AG10803 (cell line): ENCODE measurements around the gene MEX3D.
"Not testable (repeated sequence)": the region's sequence is repeated elsewhere in the genome, so short reads cannot be mapped to it uniquely, and the experiment has no call there.

Experiments
- DNase-seq: peaks from one replicate; pipeline ENCODE4 v3.0.0; 2010; ENCODE audit warnings: low read depth
- H3K4me3 ChIP-seq: 2 replicates; pipeline ENCODE4 v1.5.1; 2011; ENCODE audit warnings: mild to moderate bottlenecking, low read length, control low read depth
- TF ChIP-seq, protein P1 (sequence below): conservative IDR thresholded peaks from 2 replicates; pipeline ENCODE4 v1.5.1; 2011; ENCODE audit warnings: mild to moderate bottlenecking, low read length, control low read depth, inconsistent platforms

MEX3D gene

GRCh38 chr19:1553415-1553814 lies 14.7 kb downstream of the MEX3D start:
- DNase-seq, result no peak
- TF ChIP-seq, protein P1, sequence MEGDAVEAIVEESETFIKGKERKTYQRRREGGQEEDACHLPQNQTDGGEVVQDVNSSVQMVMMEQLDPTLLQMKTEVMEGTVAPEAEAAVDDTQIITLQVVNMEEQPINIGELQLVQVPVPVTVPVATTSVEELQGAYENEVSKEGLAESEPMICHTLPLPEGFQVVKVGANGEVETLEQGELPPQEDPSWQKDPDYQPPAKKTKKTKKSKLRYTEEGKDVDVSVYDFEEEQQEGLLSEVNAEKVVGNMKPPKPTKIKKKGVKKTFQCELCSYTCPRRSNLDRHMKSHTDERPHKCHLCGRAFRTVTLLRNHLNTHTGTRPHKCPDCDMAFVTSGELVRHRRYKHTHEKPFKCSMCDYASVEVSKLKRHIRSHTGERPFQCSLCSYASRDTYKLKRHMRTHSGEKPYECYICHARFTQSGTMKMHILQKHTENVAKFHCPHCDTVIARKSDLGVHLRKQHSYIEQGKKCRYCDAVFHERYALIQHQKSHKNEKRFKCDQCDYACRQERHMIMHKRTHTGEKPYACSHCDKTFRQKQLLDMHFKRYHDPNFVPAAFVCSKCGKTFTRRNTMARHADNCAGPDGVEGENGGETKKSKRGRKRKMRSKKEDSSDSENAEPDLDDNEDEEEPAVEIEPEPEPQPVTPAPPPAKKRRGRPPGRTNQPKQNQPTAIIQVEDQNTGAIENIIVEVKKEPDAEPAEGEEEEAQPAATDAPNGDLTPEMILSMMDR, result no peak
- no peak overlapping the region for H3K4me3 ChIP-seq

DNA sequence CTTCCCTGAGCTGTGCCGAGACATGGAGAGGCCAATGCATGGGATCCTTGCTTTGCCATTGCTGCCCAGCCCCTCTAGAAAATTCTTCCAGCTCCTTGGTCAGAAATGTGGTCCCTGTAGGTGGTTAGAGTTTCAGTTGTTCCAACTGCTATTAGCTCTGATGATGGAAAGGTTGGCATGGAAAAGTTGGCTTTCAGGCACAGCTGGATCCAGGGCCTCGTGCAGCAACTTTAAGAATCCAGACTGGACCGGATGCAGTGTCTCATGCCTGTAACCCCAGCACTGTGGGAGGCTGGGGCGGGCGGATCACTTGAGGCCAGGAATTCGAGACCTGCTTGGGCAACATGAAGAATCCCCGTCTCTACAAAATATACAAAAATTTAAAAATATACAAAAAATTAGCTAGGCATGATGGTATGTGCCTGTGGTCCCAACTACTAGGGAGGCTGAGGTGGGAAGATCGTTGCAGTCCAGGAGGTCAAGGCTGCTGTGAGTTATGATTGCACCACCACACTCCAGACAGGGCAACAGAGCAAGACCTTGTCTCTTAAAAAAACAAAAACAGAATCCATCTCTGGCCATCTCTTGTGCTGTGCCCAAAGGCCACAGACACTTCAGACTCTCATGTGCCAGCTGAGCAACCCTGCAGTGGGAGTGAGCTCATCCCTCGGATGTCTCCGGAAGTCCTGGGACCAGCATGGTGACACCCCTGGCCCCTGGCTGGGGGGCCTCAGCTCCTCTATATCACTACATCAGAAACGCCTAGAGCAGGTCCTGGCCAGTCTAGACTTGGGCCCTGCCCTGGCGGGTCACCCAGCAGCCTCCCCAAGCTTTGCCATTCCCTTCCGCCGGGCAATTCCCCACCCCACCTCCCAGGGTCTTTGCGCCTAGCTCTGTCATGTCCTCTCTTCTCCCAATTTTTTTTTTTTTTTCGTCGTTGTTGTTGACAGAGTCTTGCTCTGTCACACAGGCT lies 16.8 kb downstream of the MEX3D start:
- DNase-seq, result no peak
- TF ChIP-seq, protein P1, result no peak
- no peak overlapping the region for H3K4me3 ChIP-seq

DNA sequence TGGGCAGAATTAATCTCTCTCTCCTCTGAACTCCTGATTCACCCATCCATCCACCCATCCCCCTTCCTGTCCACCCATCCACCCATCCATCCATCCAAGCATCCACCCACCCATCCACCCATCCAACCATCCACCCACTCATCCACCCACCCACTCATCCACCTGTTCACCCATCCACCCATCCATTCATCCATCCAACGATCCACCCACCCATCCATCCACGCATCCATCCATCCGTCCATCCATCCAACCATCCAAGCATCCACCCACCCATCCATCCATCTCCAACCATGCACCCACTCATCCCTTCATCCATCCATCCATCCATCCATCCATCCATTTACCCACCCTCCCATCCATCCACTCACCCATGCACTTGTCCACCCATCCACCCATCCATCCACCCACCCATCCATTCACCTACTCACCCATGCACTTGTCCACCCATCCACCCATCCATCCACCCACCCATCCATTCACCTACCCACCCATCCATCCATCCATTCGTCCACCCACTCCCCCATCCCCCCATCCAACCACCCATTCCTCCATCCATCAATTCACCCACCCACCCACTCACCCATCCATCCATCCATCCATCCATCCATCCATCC lies 18.7 kb downstream of the MEX3D start:
- H3K4me3 ChIP-seq, result no peak overlapping the region
- TF ChIP-seq, protein P1, result no peak
- no peak for DNase-seq

DNA sequence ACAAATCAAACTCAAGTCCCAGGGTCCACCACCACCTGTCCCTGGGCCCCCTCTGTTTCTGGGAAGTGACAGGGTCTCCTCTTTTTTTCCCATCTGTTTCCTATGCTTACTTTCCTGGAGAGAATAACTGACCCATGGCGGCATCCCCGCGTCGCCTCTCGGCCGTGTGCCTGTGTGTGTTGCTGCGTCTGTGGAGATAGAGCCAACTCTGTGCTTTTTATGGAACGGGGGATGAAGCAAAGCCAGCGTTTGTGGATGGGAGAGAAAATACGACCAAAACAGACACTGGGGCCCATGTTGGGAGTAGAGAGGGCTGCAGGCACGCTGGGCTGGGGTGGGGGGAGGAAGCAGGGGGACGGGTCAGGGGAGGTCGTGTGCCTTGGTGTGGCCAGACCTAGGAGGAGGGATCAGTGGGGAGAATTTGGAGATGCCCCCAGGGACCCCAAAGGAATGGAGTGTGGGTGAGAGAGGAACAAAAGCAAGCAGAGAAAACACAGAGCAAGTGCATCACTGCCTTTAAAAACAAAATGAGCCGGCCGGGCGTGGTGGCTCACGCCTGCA lies 27.7 kb downstream of the MEX3D start:
- TF ChIP-seq, protein P1, result no peak
- no peak for DNase-seq
- H3K4me3 ChIP-seq, result no peak overlapping the region

DNA sequence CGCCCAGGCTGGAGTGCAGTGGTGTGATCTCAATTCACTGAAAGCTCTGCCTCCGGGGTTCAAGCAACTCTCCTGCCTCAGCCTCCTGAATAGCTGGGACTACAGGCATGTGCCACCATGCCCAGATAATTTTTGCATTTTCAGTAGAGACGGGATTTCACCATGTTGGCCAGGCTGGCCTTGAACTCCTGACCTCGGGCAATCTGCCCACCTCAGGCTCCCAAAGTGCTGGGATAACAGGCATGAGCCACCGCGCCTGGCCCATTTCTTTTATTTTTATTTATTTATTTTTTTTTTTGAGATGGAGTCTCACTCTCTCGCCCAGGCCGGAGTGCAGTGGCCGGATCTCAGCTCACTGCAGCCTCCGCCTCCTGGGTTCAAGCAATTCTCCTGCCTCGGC lies 28.4 kb downstream of the MEX3D start:
- not testable (repeated sequence) for DNase-seq, H3K4me3 ChIP-seq

DNA sequence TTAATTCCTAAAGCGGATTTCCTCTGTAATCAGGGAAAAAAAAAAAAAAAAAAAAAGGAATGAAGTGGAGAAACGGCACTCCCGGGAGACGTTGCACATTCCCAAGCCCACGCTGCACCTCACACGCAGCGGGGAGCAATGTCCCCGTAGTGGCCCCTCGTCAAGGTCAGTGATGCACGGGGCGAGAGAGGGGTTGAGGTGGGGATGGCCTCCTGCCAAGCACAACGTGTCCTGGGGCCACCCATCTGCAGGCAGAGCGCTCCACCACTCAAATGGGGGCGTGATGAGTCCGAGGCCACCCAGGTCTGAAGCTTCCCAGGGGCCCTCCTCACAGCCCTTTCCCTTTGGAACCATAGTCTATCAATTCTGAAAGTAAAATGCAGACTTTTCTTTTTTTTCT lies 29.1 kb downstream of the MEX3D start:
- TF ChIP-seq, protein P1, result no peak
- DNase-seq, result no peak

DNA sequence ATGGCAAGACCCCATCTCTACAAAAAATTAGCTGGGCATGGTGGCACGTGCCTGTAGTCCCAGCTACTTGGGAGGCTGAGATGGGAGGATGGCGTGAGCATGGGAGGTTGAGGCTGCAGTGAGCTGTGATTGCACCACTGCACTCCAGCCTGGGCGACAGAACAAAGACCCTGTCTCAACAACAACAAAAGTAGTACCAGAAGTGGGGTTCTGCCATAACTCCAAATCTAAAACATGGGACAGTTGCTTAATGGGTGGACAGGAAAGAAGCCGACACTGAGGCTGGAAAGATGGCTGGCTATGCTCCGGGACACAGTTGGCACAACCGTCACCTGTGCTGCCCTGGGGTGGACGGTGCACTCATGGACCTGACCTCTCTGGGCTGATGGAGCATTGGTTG lies 32.4 kb downstream of the MEX3D start:
- not testable (repeated sequence) for H3K4me3 ChIP-seq, DNase-seq

More for the DNA sequence above, 29.1 kb downstream of the MEX3D start:
- H3K4me3 ChIP-seq, result no peak overlapping the region; the same call in 1 of the 2 replicates

- no peak for DNase-seq
- TF ChIP-seq, protein P1, result no peak
- no peak overlapping the region for H3K4me3 ChIP-seq
Measured at GRCh38 chr19:1534972-1535371, 33.2 kb downstream of the MEX3D start.
